ENCODE data around the gene AQP12A. TPM values are rescaled to one million over a fixed set of nuclear protein-coding genes. Genes with fewer than 3 reads are reported as not detected.

The AQP12A gene
- total RNA-seq, 4 donors from 2014 or later: not detected

GRCh38 chr2:240733803-240734495, 42.3 kb downstream of the AQP12A start:
- Histone ChIP-seq H3K9me3 (no peaks in the 10 kb centered on the region), H3K4me3 (no peak overlapping the region), H3K36me3 (no peaks in the 10 kb centered on the region), H3K27me3 (no peaks in the 10 kb centered on the region), H3K4me1 (no peaks in the 10 kb centered on the region), H3K27ac (no peak overlapping the region)
- intact Hi-C loops (cut with DNase I; ENCODE audit: low total_unique reads): no loop called here
- DNase-seq: no peak
- TF ChIP-seq POLR2A (IDR thresholded peaks at IDR 0.05) (no peak), CTCF (IDR thresholded peaks at IDR 0.05) (no peak)

- DNase-seq: no peak
- no peaks in the 10 kb centered on the region for H3K9me3 ChIP-seq
- no peak for TF ChIP-seq CTCF (IDR thresholded peaks at IDR 0.05)
- no peak for TF ChIP-seq POLR2A (IDR thresholded peaks at IDR 0.05)
- H3K27ac ChIP-seq: no peak overlapping the region
- no peaks in the 10 kb centered on the region for H3K27me3 ChIP-seq
- no peaks in the 10 kb centered on the region for H3K36me3 ChIP-seq
- no peaks in the 10 kb centered on the region for H3K4me1 ChIP-seq
- H3K4me3 ChIP-seq: no peak overlapping the region
- intact Hi-C loops (cut with DNase I; ENCODE audit: low total_unique reads): no loop called here
These were observed 43.1 kb downstream of the AQP12A start for GRCh38 chr2:240734756-240735155.

- H3K27ac ChIP-seq: no peak overlapping the region
- no peaks in the 10 kb centered on the region for H3K36me3 ChIP-seq
- no peak for DNase-seq
- intact Hi-C loops (cut with DNase I; ENCODE audit: low total_unique reads): no loop called here
- H3K9me3 ChIP-seq: no peaks in the 10 kb centered on the region
- no peak overlapping the region for H3K4me3 ChIP-seq
- TF ChIP-seq CTCF (IDR thresholded peaks at IDR 0.05) (no peak), POLR2A (IDR thresholded peaks at IDR 0.05) (no peak)
- H3K27me3 ChIP-seq: no peaks in the 10 kb centered on the region
- H3K4me1 ChIP-seq: no peaks in the 10 kb centered on the region
These were observed 43.8 kb downstream of the AQP12A start for GRCh38 chr2:240735476-240735875.

GRCh38 chr2:240736281-240737250, 44.9 kb downstream of the AQP12A start:
- intact Hi-C loops (cut with DNase I; ENCODE audit: low total_unique reads): no loop called here
- no peaks in the 10 kb centered on the region for H3K9me3 ChIP-seq
- DNase-seq: no peak

More at GRCh38 chr2:240736281-240737250, 44.9 kb downstream of the AQP12A start:
- no peak overlapping the region for H3K27ac ChIP-seq
- H3K4me1 ChIP-seq: no peaks in the 10 kb centered on the region
- H3K36me3 ChIP-seq: no peaks in the 10 kb centered on the region
- no peaks in the 10 kb centered on the region for H3K27me3 ChIP-seq
- H3K4me3 ChIP-seq: no peak overlapping the region
- TF ChIP-seq POLR2A (IDR thresholded peaks at IDR 0.05) (no peak), CTCF (IDR thresholded peaks at IDR 0.05) (no peak)

All from uterus (tissue), 4 donors.